K562 (cell line): ENCODE measurements around the gene DVL3. TPM values are rescaled to one million over a fixed set of nuclear protein-coding genes. Genes with fewer than 3 reads are reported as not detected.

Experiments used
- ATF1 ChIP-seq, 2 experiments: fragments of 450-650 bp in 1 of 2; IDR thresholded peaks; 2 replicates each; pipeline ENCODE4 v1.6.1; 2016; ENCODE audit warnings: missing compliant biosample characterization in 1 of 2, missing genetic modification characterization in 1 of 2
- CBX1 ChIP-seq: sonication (generic); IDR thresholded peaks from 2 replicates; pipeline ENCODE4 v1.6.1; 2016; ENCODE audit warnings: antibody characterized with exemption, low read depth, mild to moderate bottlenecking
- DPF2 ChIP-seq: fragments of 450-650 bp; IDR thresholded peaks from 2 replicates; pipeline ENCODE4 v1.6.1; 2016
- EHMT2 ChIP-seq: fragments of 450-650 bp; IDR thresholded peaks from 2 replicates; pipeline ENCODE4 v1.6.1; 2018; ENCODE audit warnings: antibody characterized with exemption
- FOSL1 ChIP-seq: fragments of 200-800 bp; sonication (Bioruptor generic); conservative IDR thresholded peaks from 2 replicates; pipeline ENCODE4 v1.6.1; 2016; ENCODE audit warnings: missing genetic modification characterization, missing compliant biosample characterization
- HDAC2 ChIP-seq: fragments of 450-650 bp; IDR thresholded peaks from 2 replicates; pipeline ENCODE4 v1.6.1; 2016; ENCODE audit warnings: mild to moderate bottlenecking
- PRDM10 ChIP-seq: fragments of 450-650 bp; IDR thresholded peaks from 2 replicates; pipeline ENCODE4 v1.6.1; 2018; ENCODE audit not compliant: partially characterized antibody
- RAD21 ChIP-seq, 2 experiments: fragments of 250-450 bp in 1 of 2; fragments of 450-650 bp in 1 of 2; sonication (Bioruptor Pico) in 1 of 2; formaldehyde crosslinking in 1 of 2; IDR thresholded peaks in 1 of 2; conservative IDR thresholded peaks in 1 of 2; 2 replicates each; pipeline versions ENCODE4 v1.4.0 to v1.8.0; 2020 to 2022; ENCODE audit warnings: mild to moderate bottlenecking in 2 of 2, moderate library complexity in 1 of 2
- SFPQ ChIP-seq: fragments of 200-400 bp; formaldehyde crosslinking; IDR thresholded peaks from 2 replicates; pipeline ENCODE4 v1.6.1; 2017; ENCODE audit warnings: mild to moderate bottlenecking, low read depth, low read length, moderate library complexity
- SMARCE1 ChIP-seq: fragments of 450-650 bp; IDR thresholded peaks from 2 replicates; pipeline ENCODE4 v1.7.1; 2016; ENCODE audit warnings: mild to moderate bottlenecking
- TAF9B ChIP-seq: fragments of 450-650 bp; IDR thresholded peaks from 2 replicates; pipeline ENCODE4 v1.6.1; 2018; ENCODE audit warnings: mild to moderate bottlenecking; ENCODE audit not compliant: partially characterized antibody
- WHSC1 ChIP-seq: IDR thresholded peaks from one replicate; pipeline ENCODE4 v1.6.1; 2012; ENCODE audit warnings: low read length, control low read depth, inconsistent platforms
- ZBTB17 ChIP-seq: fragments of 450-650 bp; formaldehyde crosslinking; IDR thresholded peaks from 2 replicates; pipeline ENCODE4 v1.4.0; 2020; ENCODE audit warnings: mild to moderate bottlenecking
- ZFP36 ChIP-seq: fragments of 150-350 bp; IDR thresholded peaks from 2 replicates; pipeline ENCODE4 v1.6.1; 2018; ENCODE audit warnings: low read length, low read depth; ENCODE audit not compliant: partially characterized antibody
- ZNF830 ChIP-seq: fragments of 250-450 bp; sonication (Bioruptor Pico); IDR thresholded peaks from 2 replicates; pipeline ENCODE4 v1.5.0; 2021; ENCODE audit warnings: mild to moderate bottlenecking
- polyA plus RNA-seq, 8 experiments: library from polyadenylated mRNA; depleted of rRNA in 4 of 8; stranded (reverse) in 5 of 8; unstranded in 3 of 8; fragments of >200 nt; fragmentation: Nextera tagmentation in 2 of 8; fragmentation: Illumina TruSeq in 1 of 8; extraction: Ambion mirVana in 2 of 8; extraction: Trizol in 1 of 8; gene quantifications; 2 replicates each; pipeline versions ENCODE4 v1.2.1 to v1.2.3, GENCODE V29; 2011 to 2014; ENCODE audit warnings: inconsistent platforms in 1 of 8, missing spikeins in 1 of 8
- total RNA-seq, 7 experiments: library from RNA; depleted of rRNA in 6 of 7; stranded (reverse); fragments of >200 nt in 6 of 7; fragmentation: Illumina TruSeq in 2 of 7; extraction: Trizol in 2 of 7; gene quantifications; 2 replicates each; pipeline versions ENCODE4 v1.2.1 to v1.2.3, GENCODE V29; 2011 to 2021; ENCODE audit warnings: low replicate concordance in 1 of 7

DVL3 gene
- total and polyA plus RNA-seq, 9 of the 15 experiments (the other 6 are each of a cell fraction or from before 2014, with no cell fraction given): 3.1 to 57.9 (median 20.1) TPM

- TF ChIP-seq FOSL1 (tag): peak; percentile 96
- TF ChIP-seq RAD21 (CRISPR knock-in tag; conservative IDR thresholded peaks at IDR 0.05 in 1 of 2, IDR thresholded peaks at IDR 0.05 in 1 of 2): no peak
- 0 out of 2 replicates have a peak, but pooled peaks have one; percentile 69 for TF ChIP-seq ZBTB17 (CRISPR knock-in tag)
- TF ChIP-seq ZFP36: peak; percentile 43
- TF ChIP-seq HDAC2: 0 out of 2 replicates have a peak, but pooled peaks have one; percentile 17
- no peak for TF ChIP-seq ZNF830 (CRISPR knock-in tag)
- peak; percentile 88 for TF ChIP-seq SMARCE1
- peak; percentile 81 for TF ChIP-seq TAF9B
- TF ChIP-seq CBX1: no peak
- no peak for TF ChIP-seq EHMT2
- peak; percentile 35 for TF ChIP-seq PRDM10
- no peak for TF ChIP-seq WHSC1
- TF ChIP-seq DPF2: peak; percentile 94
- TF ChIP-seq ATF1 (CRISPR knock-in tag; IDR thresholded peaks at IDR 0.05): no peak
- TF ChIP-seq ATF1 (tag; IDR thresholded peaks at IDR 0.05): peak; percentile 13; the same call in 1 of the 2 replicates
- no peak for TF ChIP-seq SFPQ
These were observed 44.9 kb upstream of the DVL3 start (continued) for GRCh38 chr3:184110316-184110725.
